Chondrocyte (in vitro differentiated cells): Measurements from ENCODE around the gene ABHD16A. TPM values are rescaled to one million over a fixed set of nuclear protein-coding genes. Genes with fewer than 3 reads are reported as not detected.

ENCODE experiments used
- DNase-seq: peaks from one replicate; pipeline ENCODE4 v3.0.0; 2021; ENCODE audit warnings: mixed read lengths, low spot score
- H3K27ac Mint-ChIP-seq: one replicate; pipeline ENCODE4 v1.8.0; 2021; ENCODE audit warnings: mild to moderate bottlenecking, moderate library complexity, mixed read lengths; ENCODE audit not compliant: unreplicated experiment
- H3K27me3 Mint-ChIP-seq: 2 replicates; pipeline ENCODE4 v1.8.0; 2021; ENCODE audit warnings: low read depth, mixed read lengths
- H3K36me3 Mint-ChIP-seq: 2 replicates; pipeline ENCODE4 v1.8.0; 2021; ENCODE audit warnings: low read depth, mixed read lengths
- H3K4me1 Mint-ChIP-seq: 2 replicates; pipeline ENCODE4 v1.8.0; 2021; ENCODE audit warnings: low read depth, mild to moderate bottlenecking, mixed read lengths
- H3K4me3 Mint-ChIP-seq: one replicate; pipeline ENCODE4 v1.8.0; 2021; ENCODE audit warnings: mild to moderate bottlenecking, moderate library complexity, mixed read lengths; ENCODE audit not compliant: unreplicated experiment
- H3K9me3 Mint-ChIP-seq: 2 replicates; pipeline ENCODE4 v1.8.0; 2021; ENCODE audit warnings: low read depth, mixed read lengths
- total RNA-seq: library from RNA; stranded (reverse); gene quantifications from 3 replicates; pipeline ENCODE4 v1.2.1, GENCODE V29; 2021
- TF ChIP-seq, protein P1 (sequence below): fragments of 200-600 bp; sonication (generic); IDR thresholded peaks from 2 replicates; pipeline ENCODE4 v1.5.0; 2021; ENCODE audit warnings: antibody characterized with exemption, mild to moderate bottlenecking, moderate library complexity

The ABHD16A gene
- total RNA-seq, 1 donor from 2014 or later, result 27.8 TPM

DNA sequence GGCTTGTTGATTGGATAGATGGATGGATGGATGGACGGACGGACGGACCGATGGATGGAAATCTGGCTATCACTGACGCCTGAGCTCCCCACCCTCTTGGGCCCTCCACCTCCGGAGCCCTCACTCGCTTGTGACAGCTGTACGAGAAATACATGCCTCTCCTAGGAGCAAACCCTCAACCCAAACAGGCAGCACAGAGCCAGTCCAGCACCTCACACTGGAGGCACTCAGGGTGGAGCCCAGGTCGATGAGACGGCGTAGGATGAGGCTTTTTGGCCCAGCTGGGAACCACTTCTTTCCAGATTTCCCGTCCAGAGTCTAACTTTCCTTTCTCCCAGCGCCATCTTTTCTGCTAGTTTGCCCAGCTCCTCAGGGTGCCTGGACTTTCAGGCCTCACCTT is 19.5 kb downstream of the ABHD16A start:
- Mint-ChIP-seq H3K36me3 (peaks cover 12% of the 10 kb centered on the region), H3K27ac (no peak overlapping the region), H3K9me3 (no peaks in the 10 kb centered on the region), H3K4me1 (peaks cover 12% of the 10 kb centered on the region), H3K27me3 (no peaks in the 10 kb centered on the region), H3K4me3 (no peak overlapping the region)
- no peak for DNase-seq
- TF ChIP-seq, protein P1, sequence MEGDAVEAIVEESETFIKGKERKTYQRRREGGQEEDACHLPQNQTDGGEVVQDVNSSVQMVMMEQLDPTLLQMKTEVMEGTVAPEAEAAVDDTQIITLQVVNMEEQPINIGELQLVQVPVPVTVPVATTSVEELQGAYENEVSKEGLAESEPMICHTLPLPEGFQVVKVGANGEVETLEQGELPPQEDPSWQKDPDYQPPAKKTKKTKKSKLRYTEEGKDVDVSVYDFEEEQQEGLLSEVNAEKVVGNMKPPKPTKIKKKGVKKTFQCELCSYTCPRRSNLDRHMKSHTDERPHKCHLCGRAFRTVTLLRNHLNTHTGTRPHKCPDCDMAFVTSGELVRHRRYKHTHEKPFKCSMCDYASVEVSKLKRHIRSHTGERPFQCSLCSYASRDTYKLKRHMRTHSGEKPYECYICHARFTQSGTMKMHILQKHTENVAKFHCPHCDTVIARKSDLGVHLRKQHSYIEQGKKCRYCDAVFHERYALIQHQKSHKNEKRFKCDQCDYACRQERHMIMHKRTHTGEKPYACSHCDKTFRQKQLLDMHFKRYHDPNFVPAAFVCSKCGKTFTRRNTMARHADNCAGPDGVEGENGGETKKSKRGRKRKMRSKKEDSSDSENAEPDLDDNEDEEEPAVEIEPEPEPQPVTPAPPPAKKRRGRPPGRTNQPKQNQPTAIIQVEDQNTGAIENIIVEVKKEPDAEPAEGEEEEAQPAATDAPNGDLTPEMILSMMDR, result no peak

DNA sequence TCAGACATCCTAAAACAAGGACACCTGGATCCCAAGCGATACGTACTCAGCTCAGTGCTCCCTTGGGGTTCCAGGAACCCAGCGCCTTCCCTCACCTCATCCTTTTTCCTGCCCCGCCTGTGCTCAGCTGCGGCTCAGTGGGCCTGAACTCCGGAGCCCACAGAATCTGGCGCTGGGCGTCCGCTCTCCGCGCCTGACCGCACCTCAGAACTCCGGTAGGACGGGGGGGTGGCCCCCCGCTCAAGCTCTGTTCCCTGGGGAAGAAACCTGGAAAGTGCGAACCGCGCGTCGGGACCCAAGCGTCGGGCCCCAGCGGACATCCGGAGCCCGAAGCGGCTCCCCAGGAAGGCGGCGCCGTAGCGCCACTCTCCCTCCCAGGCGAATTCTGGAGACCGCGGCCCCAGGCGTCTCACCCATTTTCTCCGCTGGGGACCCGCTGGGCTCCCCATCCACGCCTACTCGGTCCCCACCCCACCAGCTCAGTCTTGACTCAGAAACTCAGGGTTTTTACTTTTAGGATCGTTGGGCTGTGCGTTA is 21.9 kb downstream of the ABHD16A start:
- no peak for DNase-seq
- H3K27me3 Mint-ChIP-seq, result no peaks in the 10 kb centered on the region
- H3K27ac Mint-ChIP-seq, result peak overlapping the region; percentile 76
- peaks cover 12% of the 10 kb centered on the region for H3K4me1 Mint-ChIP-seq
- peaks cover 5% of the 10 kb centered on the region for H3K36me3 Mint-ChIP-seq
- TF ChIP-seq, protein P1, result no peak
- peak overlapping the region; percentile 76 for H3K4me3 Mint-ChIP-seq
- H3K9me3 Mint-ChIP-seq, result no peaks in the 10 kb centered on the region

DNA sequence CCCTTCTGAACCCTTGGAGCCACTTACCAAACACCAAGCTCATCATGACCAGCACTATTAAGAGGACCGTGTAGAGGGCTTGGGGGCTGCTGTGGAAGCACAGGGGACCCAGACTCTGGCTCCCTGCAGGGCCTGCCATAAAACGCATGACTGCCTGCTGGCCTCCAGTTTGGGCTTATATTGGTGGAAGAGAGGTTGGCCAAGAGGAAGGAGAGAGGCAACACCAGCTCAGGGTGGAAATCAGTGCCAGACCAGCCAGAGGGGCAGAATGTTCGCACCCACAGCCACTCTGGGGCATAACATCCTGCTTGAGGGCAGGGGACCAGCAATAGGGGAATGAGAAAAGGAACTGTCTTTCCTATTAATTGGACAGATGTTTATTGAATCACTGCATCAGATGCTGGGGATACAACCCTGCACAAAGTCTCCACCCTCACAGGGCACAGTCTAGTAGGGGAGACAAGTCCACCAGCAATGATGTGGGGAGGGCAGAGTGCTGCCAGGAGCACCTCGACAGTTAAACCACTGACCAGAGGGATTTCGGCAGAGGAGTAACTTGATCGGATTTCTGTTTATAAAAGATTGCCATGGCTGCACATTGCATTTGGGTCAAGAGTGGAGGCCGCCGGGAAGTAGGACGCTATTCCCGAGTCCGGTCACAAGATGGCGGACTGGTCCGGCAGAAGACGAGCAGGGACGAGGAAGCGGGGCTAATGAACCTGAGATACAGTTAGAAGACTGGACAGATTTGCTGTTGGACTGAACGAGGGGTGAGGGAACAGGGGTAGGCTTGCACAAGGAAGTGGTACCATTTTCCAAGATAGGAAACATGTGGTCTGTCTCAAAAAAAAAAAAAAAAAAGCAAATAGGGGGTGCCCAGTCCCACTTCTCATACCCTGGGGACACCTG is 22.6 kb downstream of the ABHD16A start, which contains the start of gene LY6G5C:
Gene LY6G5C (minus strand): TSS at position 842 of the 909 bp plus-strand sequence. CDS start 694 bp downstream, at position 148.
- TF ChIP-seq, protein P1, result peak; percentile 91
- Mint-ChIP-seq H3K36me3 (no peaks in the 10 kb centered on the region), H3K27ac (peak within 1 kb of the TSS; percentile 76), H3K27me3 (no peaks in the 10 kb centered on the region), H3K4me1 (peaks cover 12% of the 10 kb centered on the region), H3K9me3 (no peaks in the 10 kb centered on the region), H3K4me3 (peak within 1 kb of the TSS; percentile 76)
- no peak for DNase-seq

DNA sequence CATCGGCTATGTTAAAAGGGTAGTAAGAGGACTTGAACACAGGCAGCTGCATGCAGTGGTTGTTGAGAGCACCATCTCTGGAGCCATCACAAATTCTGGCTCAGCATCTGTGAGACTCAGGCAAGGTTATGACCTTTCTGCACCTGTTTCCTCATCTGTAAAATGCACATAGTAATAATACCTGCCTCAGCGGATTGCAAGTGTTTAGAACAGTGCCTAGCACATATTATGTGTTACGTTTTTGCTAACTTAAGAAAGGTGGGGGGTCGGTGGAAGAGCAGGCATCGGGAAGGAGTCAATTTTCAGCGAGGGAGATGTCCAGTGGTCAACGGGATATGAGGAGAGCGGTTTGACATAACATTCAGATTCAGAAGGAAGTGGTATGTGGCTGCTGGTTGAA is 25.2 kb downstream of the ABHD16A start:
- H3K36me3 Mint-ChIP-seq, result peaks cover 4% of the 10 kb centered on the region
- H3K4me3 Mint-ChIP-seq, result no peak overlapping the region
- no peak for DNase-seq
- peaks cover 12% of the 10 kb centered on the region for H3K4me1 Mint-ChIP-seq
- H3K9me3 Mint-ChIP-seq, result no peaks in the 10 kb centered on the region
- TF ChIP-seq, protein P1, result no peak
- H3K27me3 Mint-ChIP-seq, result no peaks in the 10 kb centered on the region
- H3K27ac Mint-ChIP-seq, result no peak overlapping the region

DNA sequence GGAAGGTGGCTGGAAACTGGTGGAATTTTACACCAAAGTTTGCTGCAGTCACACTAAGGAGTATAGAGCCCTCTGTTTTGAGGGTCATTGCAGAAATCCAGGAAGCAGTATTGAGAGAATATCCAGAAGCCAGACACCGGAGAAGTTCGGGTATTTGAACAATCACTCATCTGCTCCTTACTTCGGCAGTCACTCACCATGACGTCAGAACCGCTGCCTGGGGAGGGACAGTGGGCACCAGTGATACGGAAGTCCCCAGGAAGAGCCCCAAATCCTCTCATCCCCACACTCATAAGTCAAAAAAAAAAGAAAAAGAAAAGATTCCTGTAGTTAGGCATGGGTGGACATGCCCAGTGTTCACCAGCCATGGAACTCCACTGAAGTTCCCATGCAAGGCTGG is 26.2 kb downstream of the ABHD16A start:
- no peaks in the 10 kb centered on the region for H3K27me3 Mint-ChIP-seq
- peak overlapping the region; percentile 1 for H3K27ac Mint-ChIP-seq
- DNase-seq, result no peak
- TF ChIP-seq, protein P1, result no peak
- peaks cover 11% of the 10 kb centered on the region for H3K36me3 Mint-ChIP-seq
- peaks cover 12% of the 10 kb centered on the region for H3K4me1 Mint-ChIP-seq
- no peak overlapping the region for H3K4me3 Mint-ChIP-seq
- no peaks in the 10 kb centered on the region for H3K9me3 Mint-ChIP-seq
